Hepatocyte (in vitro differentiated cells): ENCODE measurements around the gene PCBP1. TPM values are rescaled to one million over a fixed set of nuclear protein-coding genes. Genes with fewer than 3 reads are reported as not detected.
"Not testable (repeated sequence)": the region's sequence is repeated elsewhere in the genome, so short reads cannot be mapped to it uniquely, and the experiment has no call there.

Source experiments
- DNase-seq: peaks from one replicate; pipeline ENCODE4 v3.0.0-alpha.2; 2016; ENCODE audit warnings: low spot score
- H2AFZ ChIP-seq: fragments of 200-600 bp; sonication (generic); 2 replicates; pipeline ENCODE4 v1.6.0; 2016; ENCODE audit warnings: antibody characterized with exemption, mild to moderate bottlenecking
- H3K27ac ChIP-seq: fragments of 200-600 bp; sonication (generic); 2 replicates; pipeline ENCODE4 v1.5.1; 2016; ENCODE audit warnings: mild to moderate bottlenecking
- H3K27me3 ChIP-seq: fragments of 200-600 bp; sonication (generic); 2 replicates; pipeline ENCODE4 v1.6.1; 2016
- H3K36me3 ChIP-seq: fragments of 200-600 bp; sonication (generic); replicated peaks from 2 replicates; pipeline ENCODE4 v1.5.1; 2016; ENCODE audit warnings: low read depth; ENCODE audit not compliant: insufficient read depth
- H3K4me1 ChIP-seq: fragments of 200-600 bp; sonication (generic); 2 replicates; pipeline ENCODE4 v1.5.1; 2016; ENCODE audit warnings: mild to moderate bottlenecking, moderate library complexity; ENCODE audit not compliant: insufficient read depth
- H3K4me2 ChIP-seq: fragments of 200-600 bp; sonication (generic); 2 replicates; pipeline ENCODE4 v1.6.0; 2016
- H3K4me3 ChIP-seq: fragments of 200-600 bp; sonication (generic); 2 replicates; pipeline ENCODE4 v1.5.1; 2016; ENCODE audit warnings: mild to moderate bottlenecking
- H3K79me2 ChIP-seq: fragments of 200-600 bp; sonication (generic); 2 replicates; pipeline ENCODE4 v1.6.0; 2017; ENCODE audit warnings: mild to moderate bottlenecking
- H3K9me2 ChIP-seq: fragments of 200-600 bp; sonication (generic); replicated peaks from 2 replicates; pipeline ENCODE4 v1.6.0; 2017; ENCODE audit warnings: mild to moderate bottlenecking; ENCODE audit not compliant: insufficient read depth
- H3K9me3 ChIP-seq: fragments of 200-600 bp; sonication (generic); 2 replicates; pipeline ENCODE4 v1.5.1; 2016; ENCODE audit warnings: low read depth, mild to moderate bottlenecking
- H4K20me1 ChIP-seq: fragments of 200-600 bp; sonication (generic); 2 replicates; pipeline ENCODE4 v1.6.0; 2016; ENCODE audit warnings: mild to moderate bottlenecking; ENCODE audit not compliant: insufficient read depth, poor library complexity, severe bottlenecking
- EZH2 ChIP-seq: fragments of 200-600 bp; sonication (generic); IDR thresholded peaks from 2 replicates; pipeline ENCODE4 v1.6.1; 2016; ENCODE audit warnings: antibody characterized with exemption, mild to moderate bottlenecking, borderline replicate concordance
- EZH2phosphoT487 ChIP-seq: fragments of 200-600 bp; sonication (generic); IDR thresholded peaks from one replicate; pipeline ENCODE4 v1.6.1; 2018; ENCODE audit warnings: antibody characterized with exemption, mild to moderate bottlenecking, low read depth, moderate library complexity; ENCODE audit not compliant: unreplicated experiment, severe bottlenecking
- WGBS: methylation state at CpG from one replicate; pipeline ENCODE4 v1.1.6; 2016; ENCODE audit warnings: low lambda C conversion rate; ENCODE audit errors: missing lambda C conversion rate; 5-methylcytosine and 5-hydroxymethylcytosine counted together
- polyA plus RNA-seq: library from polyadenylated mRNA; unstranded; fragments of >200 nt; fragmentation: Nextera tagmentation; extraction: Ambion mirVana; gene quantifications from 2 replicates; pipeline ENCODE4 v1.2.1, GENCODE V29; 2016
- total RNA-seq: library from RNA; depleted of rRNA; stranded (reverse); fragments of >200 nt; gene quantifications from 2 replicates; pipeline ENCODE4 v1.2.3, GENCODE V29; 2014
- TF ChIP-seq, protein P1 (sequence below): fragments of 200-600 bp; sonication (generic); IDR thresholded peaks from 2 replicates; pipeline ENCODE4 v1.5.1; 2016; ENCODE audit warnings: antibody characterized with exemption, mild to moderate bottlenecking; ENCODE audit not compliant: poor library complexity

The PCBP1 gene
- total and polyA plus RNA-seq, 2 experiments from 2014 or later, result 97.1 to 183 TPM

- 48% methylated on average over 11 of the region's 11 CpGs for WGBS
- Histone ChIP-seq H3K9me3 (no peaks in the 10 kb centered on the region), H2AFZ (peak overlapping the region; percentile 54), H3K4me2 (peak overlapping the region; percentile 61), H3K4me1 (peaks cover 22% of the 10 kb centered on the region), H4K20me1 (no peaks in the 10 kb centered on the region), H3K9me2 (no peaks in the 10 kb centered on the region), H3K36me3 (no peaks in the 10 kb centered on the region), H3K27me3 (no peaks in the 10 kb centered on the region), H3K79me2 (no peaks in the 10 kb centered on the region), H3K4me3 (no peak overlapping the region), H3K27ac (peak overlapping the region; percentile 82)
- DNase-seq, result peak; percentile 74
- no peak for TF ChIP-seq EZH2
- TF ChIP-seq, protein P1, sequence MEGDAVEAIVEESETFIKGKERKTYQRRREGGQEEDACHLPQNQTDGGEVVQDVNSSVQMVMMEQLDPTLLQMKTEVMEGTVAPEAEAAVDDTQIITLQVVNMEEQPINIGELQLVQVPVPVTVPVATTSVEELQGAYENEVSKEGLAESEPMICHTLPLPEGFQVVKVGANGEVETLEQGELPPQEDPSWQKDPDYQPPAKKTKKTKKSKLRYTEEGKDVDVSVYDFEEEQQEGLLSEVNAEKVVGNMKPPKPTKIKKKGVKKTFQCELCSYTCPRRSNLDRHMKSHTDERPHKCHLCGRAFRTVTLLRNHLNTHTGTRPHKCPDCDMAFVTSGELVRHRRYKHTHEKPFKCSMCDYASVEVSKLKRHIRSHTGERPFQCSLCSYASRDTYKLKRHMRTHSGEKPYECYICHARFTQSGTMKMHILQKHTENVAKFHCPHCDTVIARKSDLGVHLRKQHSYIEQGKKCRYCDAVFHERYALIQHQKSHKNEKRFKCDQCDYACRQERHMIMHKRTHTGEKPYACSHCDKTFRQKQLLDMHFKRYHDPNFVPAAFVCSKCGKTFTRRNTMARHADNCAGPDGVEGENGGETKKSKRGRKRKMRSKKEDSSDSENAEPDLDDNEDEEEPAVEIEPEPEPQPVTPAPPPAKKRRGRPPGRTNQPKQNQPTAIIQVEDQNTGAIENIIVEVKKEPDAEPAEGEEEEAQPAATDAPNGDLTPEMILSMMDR, result no peak
- TF ChIP-seq EZH2phosphoT487, result no peak
Measured at GRCh38 chr2:70104231-70105111, 17.2 kb downstream of the PCBP1 start.

DNA sequence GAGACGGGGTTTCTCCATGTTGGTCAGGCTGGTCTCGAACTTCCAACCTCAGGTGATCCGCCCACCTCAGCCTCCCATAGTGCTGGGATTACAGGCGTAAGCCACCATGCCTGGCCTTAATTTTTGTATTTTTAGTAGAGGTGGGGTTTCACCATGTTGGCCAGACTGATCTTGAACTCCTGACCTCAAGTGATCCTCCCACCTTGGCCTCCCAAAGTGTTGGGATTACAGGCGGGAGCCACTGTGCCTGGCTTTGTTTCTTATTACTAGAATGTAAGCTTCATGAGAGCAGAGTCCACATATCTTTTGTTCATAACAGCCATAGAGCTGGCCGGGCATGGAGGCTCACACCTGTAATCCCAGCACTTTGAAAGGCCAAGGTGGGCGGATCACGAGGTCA is 18.9 kb downstream of the PCBP1 start:
- H3K27ac ChIP-seq, H3K9me2 ChIP-seq, H3K4me2 ChIP-seq, H3K79me2 ChIP-seq, H3K9me3 ChIP-seq, H3K4me3 ChIP-seq, H3K27me3 ChIP-seq, H2AFZ ChIP-seq, H3K36me3 ChIP-seq, DNase-seq, H4K20me1 ChIP-seq: not testable (repeated sequence)
- H3K4me1 ChIP-seq, result peaks cover 24% of the 10 kb centered on the region
- WGBS, result 96% methylated on average over 8 of the region's 8 CpGs

DNA sequence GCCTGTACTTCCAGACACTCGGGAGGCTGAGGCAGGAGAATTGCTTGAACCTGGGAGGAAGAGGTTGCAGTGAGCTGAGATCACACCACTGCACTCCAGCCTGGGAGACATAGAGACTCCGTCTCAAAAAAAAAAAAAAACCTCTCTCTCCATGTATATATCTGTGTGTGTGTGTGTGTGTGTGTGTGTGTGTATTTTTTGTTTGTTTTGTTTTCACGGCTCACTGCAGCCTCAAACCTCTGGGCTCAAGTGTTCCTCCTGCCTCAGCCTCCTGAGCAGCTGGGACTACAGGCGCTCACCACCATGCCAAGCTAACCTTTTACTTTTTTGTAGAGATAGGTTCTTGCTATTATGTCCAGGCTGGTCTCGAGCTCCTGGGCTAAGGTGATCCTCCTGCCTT is 23.1 kb downstream of the PCBP1 start:
- H3K4me1 ChIP-seq, result peaks cover 26% of the 10 kb centered on the region
- H3K27me3 ChIP-seq, H2AFZ ChIP-seq, H4K20me1 ChIP-seq, H3K9me3 ChIP-seq, H3K79me2 ChIP-seq, DNase-seq, H3K36me3 ChIP-seq, H3K9me2 ChIP-seq, H3K4me3 ChIP-seq, H3K4me2 ChIP-seq: not testable (repeated sequence)
- H3K27ac ChIP-seq, result peak overlapping the region; percentile 97
- WGBS, result 97% methylated on average over 5 of the region's 5 CpGs

DNA sequence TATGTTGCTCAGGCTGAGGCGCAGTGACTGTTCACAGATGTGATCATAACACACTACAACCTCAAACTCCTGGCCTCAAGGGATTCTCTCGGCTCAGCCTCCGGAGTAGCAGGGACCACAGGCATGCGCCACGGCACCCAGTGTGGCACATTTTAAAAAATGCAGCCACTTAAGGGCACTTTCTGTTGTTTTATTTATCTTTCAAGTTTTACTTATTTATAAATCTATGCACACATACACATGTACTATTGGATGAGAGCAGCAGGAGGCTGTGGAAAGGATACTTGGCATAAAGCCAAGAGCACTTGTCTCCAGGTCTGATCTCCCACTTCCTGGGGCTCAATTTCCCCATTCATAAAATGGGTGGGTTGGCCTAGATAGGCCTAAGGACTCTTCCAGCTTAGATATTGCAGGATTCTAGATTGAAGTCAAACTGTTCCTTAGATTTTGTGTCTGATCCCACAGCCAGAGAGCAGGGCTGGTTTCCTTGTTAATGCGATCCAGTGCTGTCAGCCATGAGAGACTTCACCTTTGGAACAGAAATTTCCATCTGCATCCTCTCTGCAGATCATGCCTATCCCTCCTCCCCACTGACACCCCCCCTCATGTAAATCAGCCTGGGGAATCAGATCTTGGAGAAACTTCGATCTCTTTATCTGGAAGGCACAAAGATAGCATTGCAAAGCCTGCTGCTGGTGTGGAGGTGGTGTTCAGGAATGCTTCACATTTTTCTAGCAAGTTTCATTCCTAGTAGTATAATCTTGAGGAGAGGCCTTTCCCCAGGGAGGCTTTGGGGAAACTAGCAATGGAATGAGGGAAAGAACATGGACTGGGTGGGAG is 24.7 kb downstream of the PCBP1 start:
- peaks cover 26% of the 10 kb centered on the region for H3K4me1 ChIP-seq
- WGBS, result 79% methylated on average over 7 of the region's 7 CpGs
- no peaks in the 10 kb centered on the region for H3K9me2 ChIP-seq
- H3K4me2 ChIP-seq, result peak overlapping the region; percentile 44
- H4K20me1 ChIP-seq, result no peaks in the 10 kb centered on the region
- DNase-seq, result peak; percentile 52
- no peaks in the 10 kb centered on the region for H3K27me3 ChIP-seq
- H3K9me3 ChIP-seq, result no peaks in the 10 kb centered on the region
- peak overlapping the region; percentile 5 for H2AFZ ChIP-seq
- H3K4me3 ChIP-seq, result no peak overlapping the region
- no peak for TF ChIP-seq EZH2
- TF ChIP-seq, protein P1, result no peak
- no peak for TF ChIP-seq EZH2phosphoT487
- H3K36me3 ChIP-seq, result no peaks in the 10 kb centered on the region
- peak overlapping the region; percentile 80 for H3K27ac ChIP-seq
- no peaks in the 10 kb centered on the region for H3K79me2 ChIP-seq
